LoVo (cell line): Measurements from ENCODE around the gene TUBA3E.
"Not testable (repeated sequence)": the region's sequence is repeated elsewhere in the genome, so short reads cannot be mapped to it uniquely, and the experiment has no call there.

ENCODE experiments used
- DNase-seq: peaks from one replicate; pipeline ENCODE4 v3.0.0-alpha.2; 2016; ENCODE audit warnings: low spot score

TUBA3E gene

GRCh38 chr2:130191319-130191718, 6.9 kb downstream of the TUBA3E start:
- not testable (repeated sequence) for DNase-seq

GRCh38 chr2:130190237-130190636, 8.0 kb downstream of the TUBA3E start:
- DNase-seq, result no peak

GRCh38 chr2:130188958-130189357, 9.3 kb downstream of the TUBA3E start:
- not testable (repeated sequence) for DNase-seq

GRCh38 chr2:130187859-130188792, 10.1 kb downstream of the TUBA3E start:
- DNase-seq, result not testable (repeated sequence)

- DNase-seq, result no peak
Observed at GRCh38 chr2:130187268-130187667, 11.0 kb downstream of the TUBA3E start.

GRCh38 chr2:130186391-130186790, 11.8 kb downstream of the TUBA3E start:
- DNase-seq, result no peak

GRCh38 chr2:130185896-130186295, 12.3 kb downstream of the TUBA3E start:
- no peak for DNase-seq

GRCh38 chr2:130185436-130185835, 12.8 kb downstream of the TUBA3E start:
- no peak for DNase-seq

- no peak for DNase-seq
Observed at GRCh38 chr2:130183512-130184373, 14.5 kb downstream of the TUBA3E start.

- DNase-seq, result not testable (repeated sequence)
Observed at GRCh38 chr2:130182826-130183511, 15.3 kb downstream of the TUBA3E start.

- peak; percentile 88 for DNase-seq
Observed at GRCh38 chr2:130181880-130182682, 16.2 kb downstream of the TUBA3E start, which contains the start of gene MZT2B. TSS of gene MZT2B (plus strand) at chr2:130182262. CDS start at chr2:130182283, 21 bp downstream.

- peak; percentile 93 for DNase-seq
Observed at GRCh38 chr2:130181325-130181879, 16.8 kb downstream of the TUBA3E start, which contains the start of gene SMPD4. TSS of gene SMPD4 (minus strand) at chr2:130181602. CDS start at chr2:130176592, 5,010 bp downstream.

- not testable (repeated sequence) for DNase-seq
Observed at GRCh38 chr2:130180404-130181324, 17.6 kb downstream of the TUBA3E start.

GRCh38 chr2:130174866-130175265, 23.4 kb downstream of the TUBA3E start:
- not testable (repeated sequence) for DNase-seq

- DNase-seq, result no peak
Observed at GRCh38 chr2:130169896-130170295, 28.3 kb downstream of the TUBA3E start.

GRCh38 chr2:130169163-130169562, 29.1 kb downstream of the TUBA3E start:
- DNase-seq, result not testable (repeated sequence)

- not testable (repeated sequence) for DNase-seq
Observed at GRCh38 chr2:130166611-130167010, 31.6 kb downstream of the TUBA3E start.

- no peak for DNase-seq
Observed at GRCh38 chr2:130165293-130166016, 32.8 kb downstream of the TUBA3E start.

- DNase-seq, result no peak
Observed at GRCh38 chr2:130162968-130163367, 35.3 kb downstream of the TUBA3E start.
